ENCODE measurements around the gene TUBD1.
"Not testable (repeated sequence)": the region's sequence is repeated elsewhere in the genome, so short reads cannot be mapped to it uniquely, and the experiment has no call there.

Gene TUBD1

GRCh38 chr17:59873414-59873813 is 19.3 kb downstream of the TUBD1 start:
- not testable (repeated sequence) for DNase-seq

DNA sequence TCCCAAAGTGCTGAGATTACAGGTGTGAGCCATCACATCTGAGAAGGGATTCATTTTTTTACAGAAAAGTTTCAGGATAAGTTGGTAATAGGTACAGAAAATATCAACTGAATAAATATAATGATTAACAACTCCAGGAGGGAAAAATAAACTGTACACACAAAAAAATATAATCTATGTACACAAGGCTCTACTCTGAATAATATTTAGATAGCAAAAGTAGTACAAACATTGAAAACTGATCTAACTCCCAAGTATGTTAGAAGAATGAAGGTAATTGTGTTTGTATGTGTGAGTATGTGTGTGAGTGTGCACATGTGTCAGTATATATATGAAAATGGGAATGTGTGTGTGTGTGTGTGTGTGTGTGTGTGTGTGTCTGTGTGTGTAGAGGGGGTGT is 20.4 kb downstream of the TUBD1 start:
- no peak for DNase-seq

GRCh38 chr17:59870482-59870881 is 22.3 kb downstream of the TUBD1 start:
- DNase-seq: no peak

- no peak for DNase-seq
These were observed 22.9 kb downstream of the TUBD1 start for GRCh38 chr17:59869941-59870218.

- DNase-seq: no peak
These were observed 29.1 kb downstream of the TUBD1 start for GRCh38 chr17:59863616-59864015.

DNA sequence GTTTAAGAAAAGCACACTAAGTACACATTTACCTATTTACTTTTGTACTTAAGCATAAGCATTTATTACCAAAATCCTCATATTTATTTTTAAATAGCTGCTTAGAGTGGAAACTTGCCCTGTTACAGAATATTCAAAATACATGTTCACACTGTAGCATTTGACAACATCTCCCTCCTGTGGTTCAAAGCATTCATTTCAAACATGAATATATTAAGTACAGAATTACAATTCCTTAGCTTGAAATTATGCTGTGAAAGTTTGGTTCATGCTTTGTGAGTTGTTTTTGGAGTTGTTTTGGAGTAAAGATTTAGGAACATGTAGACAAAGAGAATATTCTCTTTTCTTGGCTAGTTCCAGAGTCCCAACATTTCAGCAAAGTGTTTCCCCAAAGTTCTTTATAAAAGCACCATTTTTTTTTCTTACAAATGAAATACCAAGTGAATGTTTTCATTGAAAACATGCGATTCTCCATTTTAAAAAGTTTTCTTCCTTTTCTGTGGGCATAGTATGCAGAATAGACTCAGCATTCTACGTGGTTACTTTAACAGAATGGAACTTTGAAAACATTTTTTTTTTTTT is 33.2 kb downstream of the TUBD1 start:
- no peak for DNase-seq

- DNase-seq: no peak
These were observed 33.8 kb downstream of the TUBD1 start for GRCh38 chr17:59858932-59859331.

GRCh38 chr17:59858167-59858816 is 34.5 kb downstream of the TUBD1 start:
- no peak for DNase-seq

- DNase-seq: no peak
These were observed 35.6 kb downstream of the TUBD1 start for GRCh38 chr17:59856859-59857794.

- DNase-seq: not testable (repeated sequence)
These were observed 38.6 kb downstream of the TUBD1 start for GRCh38 chr17:59853919-59854729.

- peak; percentile 53 for DNase-seq
These were observed 39.4 kb downstream of the TUBD1 start for GRCh38 chr17:59853168-59853918.

DNA sequence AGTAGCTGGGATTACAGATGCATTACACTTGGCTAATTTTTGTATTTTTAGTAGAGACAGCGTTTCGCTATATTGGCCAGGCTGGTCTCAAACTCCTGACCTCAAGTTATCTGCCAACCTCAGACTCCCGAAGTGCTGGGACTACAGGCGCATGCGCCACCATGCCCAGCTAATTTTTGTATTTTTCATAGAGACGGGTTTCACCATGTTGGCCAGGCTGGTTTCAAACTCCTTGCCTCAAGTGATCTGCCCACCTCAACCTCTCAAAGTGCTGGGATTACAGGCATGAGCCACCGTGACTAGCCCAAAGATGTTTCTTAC is 39.9 kb downstream of the TUBD1 start:
- not testable (repeated sequence) for DNase-seq

DNA sequence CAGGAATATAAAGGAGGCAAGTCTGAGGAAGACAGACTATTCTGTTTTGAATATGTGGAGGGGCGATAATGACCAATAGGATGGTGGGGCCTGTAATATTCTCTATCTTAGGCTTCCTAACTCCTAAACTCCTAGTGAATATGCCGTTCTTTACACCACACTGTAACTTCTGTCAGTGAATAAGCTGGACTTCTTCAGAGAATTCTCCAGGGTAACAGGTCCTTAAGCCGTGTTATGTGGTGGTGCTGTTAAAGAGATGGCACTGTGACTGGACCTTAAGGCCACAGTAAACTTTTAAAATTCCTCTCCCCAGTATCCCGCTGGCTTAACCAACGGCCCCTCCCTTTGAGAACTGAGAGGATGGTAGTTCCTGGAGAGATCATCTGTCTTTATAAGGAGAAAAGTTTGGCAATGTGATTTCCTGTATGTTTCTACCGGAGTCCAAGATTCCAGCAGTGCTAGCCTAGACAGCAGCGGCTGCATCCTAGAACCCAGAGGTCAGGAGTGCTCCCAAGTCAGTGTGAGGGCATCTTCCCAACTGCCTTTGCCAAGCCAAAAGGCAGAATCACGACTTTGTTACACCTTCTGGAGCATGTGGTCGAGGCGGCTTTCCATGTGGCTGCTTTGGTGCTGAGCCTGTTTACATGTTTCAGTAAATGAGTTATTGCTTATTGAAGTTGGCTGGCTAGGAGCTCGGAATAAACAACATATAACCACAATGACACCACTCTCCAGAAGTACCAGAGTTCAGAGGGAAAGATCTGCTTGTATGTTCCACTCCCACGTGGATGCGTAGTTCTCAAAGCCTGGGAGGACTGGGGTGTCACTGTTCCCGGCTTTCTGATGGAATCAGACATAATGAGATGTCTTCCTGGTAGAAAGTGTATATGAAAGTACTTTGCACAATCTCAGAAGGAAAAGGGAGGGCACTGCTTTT is 41.0 kb downstream of the TUBD1 start:
- DNase-seq: no peak

- DNase-seq: not testable (repeated sequence)
These were observed 42.4 kb downstream of the TUBD1 start for GRCh38 chr17:59850311-59850710.

DNA sequence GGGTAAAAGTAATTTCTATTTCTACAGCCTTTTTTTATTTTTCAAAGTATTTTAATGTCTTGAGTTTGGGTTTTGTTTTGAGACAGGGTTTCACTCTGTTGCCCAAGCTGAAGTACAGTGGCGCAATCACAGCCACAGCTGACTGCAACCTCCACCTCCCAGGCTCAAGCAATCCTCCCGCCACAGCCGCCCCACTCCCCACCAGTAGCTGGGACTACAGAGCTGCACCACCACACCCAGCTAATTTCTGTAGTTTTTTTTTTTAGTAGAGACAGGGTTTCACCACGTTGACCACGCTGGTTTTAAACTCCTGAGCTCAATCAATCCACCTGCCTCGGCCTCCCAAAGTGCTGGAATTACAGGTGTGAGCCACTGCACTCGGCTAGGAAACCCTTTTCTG is 44.0 kb downstream of the TUBD1 start:
- DNase-seq: no peak

DNA sequence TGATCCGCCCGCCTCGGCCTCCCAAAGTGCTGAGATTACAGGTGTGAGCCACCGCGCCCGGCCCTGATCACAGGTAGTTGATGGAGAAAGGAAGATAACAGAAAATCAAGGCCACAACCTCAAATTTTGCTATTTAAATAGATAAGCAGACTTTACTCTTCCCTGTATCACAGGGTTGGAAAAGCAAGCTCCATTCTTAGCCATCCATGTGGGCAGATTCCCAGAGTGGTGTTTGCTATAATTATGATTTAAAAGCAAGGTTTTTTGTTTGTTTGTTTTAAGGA is 44.4 kb downstream of the TUBD1 start:
- DNase-seq: no peak

- no peak for DNase-seq
These were observed 46.2 kb downstream of the TUBD1 start for GRCh38 chr17:59846394-59847165.

DNA sequence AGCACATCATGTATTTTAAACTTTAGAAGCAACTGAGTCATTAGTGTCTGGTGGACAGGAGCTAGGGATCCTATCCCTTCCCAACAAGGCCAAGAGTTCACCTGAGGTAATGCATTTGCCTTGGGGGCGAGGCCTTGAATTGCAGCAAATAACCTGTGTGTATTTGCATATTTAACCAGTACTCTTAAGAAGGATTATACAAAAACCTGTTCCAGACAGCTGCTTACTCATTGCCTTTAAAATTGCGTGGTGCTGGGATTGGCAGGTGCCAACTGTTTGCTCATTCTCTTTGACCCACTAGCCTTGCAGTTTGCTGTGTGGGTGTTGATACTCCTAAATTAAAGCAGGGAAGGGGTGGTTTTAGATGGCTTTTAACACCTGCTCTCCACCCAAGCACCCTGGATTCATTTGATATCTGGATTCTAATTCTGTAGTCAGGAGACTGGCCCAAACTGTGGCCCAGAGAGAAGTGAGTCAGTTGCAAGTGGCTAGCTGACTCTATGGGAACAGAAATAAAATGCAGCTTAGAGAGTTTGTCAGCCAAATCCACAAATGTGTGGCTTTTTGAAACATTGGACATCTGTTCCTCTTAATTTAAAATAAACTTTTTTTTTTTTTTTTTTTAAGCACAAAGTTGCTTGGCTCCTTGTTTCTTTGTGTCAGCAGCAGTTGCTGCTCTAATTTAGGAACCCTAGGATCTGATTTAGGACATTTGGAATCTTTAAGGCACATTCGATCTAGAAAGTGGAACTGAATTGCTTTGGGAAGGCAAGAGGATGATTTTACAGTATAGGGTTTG is 46.9 kb downstream of the TUBD1 start:
- DNase-seq: peak; percentile 32

- no peak for DNase-seq
These were observed 47.7 kb downstream of the TUBD1 start for GRCh38 chr17:59844884-59845594.
